ENCODE measurements around the gene ADRA2C. TPM values are rescaled to one million over a fixed set of nuclear protein-coding genes. Genes with fewer than 3 reads are reported as not detected.
"Not testable (repeated sequence)": the region's sequence is repeated elsewhere in the genome, so short reads cannot be mapped to it uniquely, and the experiment has no call there.

The ADRA2C gene
- total and polyA plus RNA-seq, 9 donors: 2.3 to 5.0 (median 2.9) TPM

DNA sequence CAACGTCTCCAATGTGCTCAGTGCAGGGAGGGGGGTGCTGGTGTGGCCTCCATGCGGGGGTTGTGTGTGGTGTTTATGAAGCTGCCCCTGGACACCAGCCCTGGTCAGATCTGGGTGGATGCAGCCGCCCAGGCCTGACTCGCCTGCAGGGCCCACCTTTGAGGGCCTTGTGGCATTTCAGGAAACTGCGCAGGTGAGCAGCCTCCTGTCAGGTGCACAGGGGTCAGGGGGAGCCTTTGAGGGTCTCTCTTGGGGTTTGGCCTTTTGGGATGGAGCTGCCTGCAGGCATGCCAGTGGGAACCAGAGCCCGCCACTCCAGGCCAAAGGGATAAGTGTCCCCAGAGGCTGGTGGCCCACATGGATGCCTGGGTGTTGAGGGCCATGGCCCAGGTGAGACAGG, 45.4 kb downstream of the ADRA2C start:
- 95% methylated on average over 4 of the region's 6 CpGs for WGBS (ENCODE audit: insufficient coverage)
- peaks cover 24% of the 10 kb centered on the region for H3K27me3 ChIP-seq (ENCODE audit: control insufficient read depth, insufficient read depth, low read length)

DNA sequence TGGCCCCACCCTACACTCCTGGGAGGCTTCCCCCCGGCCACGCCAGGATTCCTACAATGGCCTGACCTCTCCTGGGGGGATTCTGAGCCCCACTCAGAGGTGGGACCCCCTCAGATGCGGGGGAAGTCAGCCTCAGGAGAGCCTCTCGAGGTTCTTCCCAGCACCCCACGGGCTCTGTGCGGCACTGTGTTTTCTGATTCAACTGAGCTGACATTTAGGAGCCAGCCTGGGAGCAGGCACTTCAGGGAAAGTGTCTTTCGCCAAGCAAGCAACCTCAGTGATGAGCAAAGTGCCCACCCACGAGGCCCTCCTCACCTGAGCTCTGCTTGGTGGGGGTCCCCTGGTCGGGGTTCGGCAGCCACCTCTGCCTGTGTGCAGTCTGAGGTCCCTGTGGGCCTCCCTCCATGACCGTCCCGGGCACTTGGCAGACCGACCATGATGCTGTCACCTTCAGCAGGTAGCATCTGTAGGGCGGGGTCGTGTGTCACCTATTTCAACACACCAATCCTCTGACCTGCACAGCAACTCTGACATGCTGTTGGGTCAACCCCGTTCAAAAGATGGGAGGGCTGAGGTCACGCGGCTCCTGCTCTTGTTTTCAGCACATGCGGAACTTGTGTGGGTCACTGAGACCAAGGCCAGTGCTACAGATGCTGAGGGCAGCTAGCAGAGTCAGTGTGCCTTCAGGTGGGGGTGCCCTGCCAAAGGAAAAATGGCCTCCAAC, 46.2 kb downstream of the ADRA2C start:
- no peak for DNase-seq
- Histone ChIP-seq H3K36me3 (ENCODE audit: control insufficient read depth, insufficient read depth, low read length) (no peaks in the 10 kb centered on the region), H3K9me3 (replicated peaks; ENCODE audit: control insufficient read depth, low read depth, low read length) (no peaks in the 10 kb centered on the region), H3K27me3 (ENCODE audit: control insufficient read depth, insufficient read depth, low read length) (peaks cover 22% of the 10 kb centered on the region), H3K4me3 (ENCODE audit: low read length) (no peak overlapping the region), H3K4me1 (ENCODE audit: control insufficient read depth, insufficient read depth, low read length) (no peaks in the 10 kb centered on the region), H3K27ac (ENCODE audit: low read length) (no peak overlapping the region)
- WGBS (ENCODE audit: insufficient coverage): 88% methylated on average over 19 of the region's 19 CpGs

More for the DNA sequence above, 45.4 kb downstream of the ADRA2C start:
- H3K4me3 ChIP-seq (ENCODE audit: low read length): no peak overlapping the region
- no peak overlapping the region for H3K27ac ChIP-seq (ENCODE audit: low read length)
- H3K4me1 ChIP-seq (ENCODE audit: control insufficient read depth, insufficient read depth, low read length): no peaks in the 10 kb centered on the region
- no peaks in the 10 kb centered on the region for H3K9me3 ChIP-seq (replicated peaks; ENCODE audit: control insufficient read depth, low read depth, low read length)
- no peaks in the 10 kb centered on the region for H3K36me3 ChIP-seq (ENCODE audit: control insufficient read depth, insufficient read depth, low read length)
- no peak for DNase-seq

DNA sequence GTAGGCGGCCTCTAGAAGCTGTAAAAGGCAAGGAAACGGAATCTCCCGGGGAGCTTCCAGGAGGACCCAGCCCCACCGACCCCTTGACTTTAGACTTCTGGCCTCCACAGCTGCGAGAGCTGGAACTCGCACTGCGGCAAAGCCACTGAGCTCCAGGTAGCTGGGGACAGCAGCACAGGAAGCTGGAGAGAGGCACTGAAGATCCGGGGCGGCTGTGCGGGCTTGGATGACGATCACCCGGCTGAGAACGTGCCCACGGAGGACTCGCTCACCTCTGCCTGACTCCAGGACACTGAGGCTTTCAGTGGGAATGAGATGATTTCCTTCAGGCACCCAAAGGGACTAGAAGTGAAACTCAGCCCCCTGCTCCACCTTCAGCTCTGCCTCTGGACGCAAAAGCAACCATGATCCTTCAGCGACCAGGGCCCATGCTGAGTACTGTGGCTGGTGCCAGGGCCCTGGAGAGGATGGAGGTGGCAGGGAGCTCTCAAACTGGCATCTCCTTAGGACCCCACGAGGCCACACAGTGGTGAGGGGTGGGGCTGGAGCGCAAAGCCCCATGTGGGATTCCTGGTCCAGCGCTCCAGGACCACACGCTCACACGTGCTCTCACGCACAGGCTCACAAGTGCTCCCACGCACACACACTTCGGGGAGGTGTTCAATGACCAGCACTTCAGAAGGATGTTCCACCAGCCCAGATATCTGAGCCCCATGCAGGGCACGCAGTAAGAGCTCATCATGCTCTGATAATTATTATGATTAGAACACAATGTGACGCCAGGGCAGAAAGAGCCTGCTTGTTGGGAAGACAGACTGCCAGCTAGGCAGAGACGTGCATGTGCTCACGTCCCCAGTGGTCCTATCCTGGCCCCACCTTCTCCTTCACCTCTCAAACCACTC, 47.2 kb downstream of the ADRA2C start:
- H3K27me3 ChIP-seq (ENCODE audit: control insufficient read depth, insufficient read depth, low read length): peaks cover 15% of the 10 kb centered on the region
- H3K4me1 ChIP-seq (ENCODE audit: control insufficient read depth, insufficient read depth, low read length): no peaks in the 10 kb centered on the region
- H3K4me3 ChIP-seq (ENCODE audit: low read length): no peak overlapping the region
- no peak for DNase-seq
- WGBS (ENCODE audit: insufficient coverage): 85% methylated on average over 28 of the region's 29 CpGs
- H3K36me3 ChIP-seq (ENCODE audit: control insufficient read depth, insufficient read depth, low read length): no peaks in the 10 kb centered on the region
- no peak overlapping the region for H3K27ac ChIP-seq (ENCODE audit: low read length)
- no peaks in the 10 kb centered on the region for H3K9me3 ChIP-seq (replicated peaks; ENCODE audit: control insufficient read depth, low read depth, low read length)

DNA sequence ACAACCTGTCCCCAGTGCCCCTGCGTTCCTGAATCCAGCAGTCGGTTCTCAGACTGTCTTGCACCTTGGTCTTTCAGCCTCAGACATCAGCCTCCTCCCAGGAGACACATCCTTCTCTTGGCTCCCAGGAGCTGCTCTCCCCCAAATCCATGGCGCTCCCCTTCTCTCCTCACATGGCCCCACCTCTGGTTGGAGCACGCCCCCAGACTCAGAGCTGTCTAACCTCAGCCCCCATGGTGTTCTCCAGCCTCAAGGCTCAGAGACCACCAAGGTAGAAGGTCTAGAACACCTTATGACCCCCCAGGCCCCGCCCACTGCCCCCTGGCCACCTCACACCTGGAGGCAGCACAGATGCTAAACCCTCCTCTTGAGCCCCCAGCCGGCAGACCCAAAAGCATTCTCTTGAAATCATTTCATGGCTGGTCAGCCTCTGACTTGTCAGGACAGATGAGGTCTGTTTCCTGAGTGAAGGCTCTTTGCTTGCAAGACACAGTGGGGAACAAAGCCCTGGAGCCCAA, 47.9 kb downstream of the ADRA2C start:
- DNase-seq: no peak
- no peak overlapping the region for H3K27ac ChIP-seq (ENCODE audit: low read length)
- no peaks in the 10 kb centered on the region for H3K9me3 ChIP-seq (replicated peaks; ENCODE audit: control insufficient read depth, low read depth, low read length)
- peaks cover 8% of the 10 kb centered on the region for H3K27me3 ChIP-seq (ENCODE audit: control insufficient read depth, insufficient read depth, low read length)
- no peaks in the 10 kb centered on the region for H3K4me1 ChIP-seq (ENCODE audit: control insufficient read depth, insufficient read depth, low read length)
- no peaks in the 10 kb centered on the region for H3K36me3 ChIP-seq (ENCODE audit: control insufficient read depth, insufficient read depth, low read length)
- H3K4me3 ChIP-seq (ENCODE audit: low read length): no peak overlapping the region
- 71% methylated on average over 5 of the region's 6 CpGs for WGBS (ENCODE audit: insufficient coverage)

DNA sequence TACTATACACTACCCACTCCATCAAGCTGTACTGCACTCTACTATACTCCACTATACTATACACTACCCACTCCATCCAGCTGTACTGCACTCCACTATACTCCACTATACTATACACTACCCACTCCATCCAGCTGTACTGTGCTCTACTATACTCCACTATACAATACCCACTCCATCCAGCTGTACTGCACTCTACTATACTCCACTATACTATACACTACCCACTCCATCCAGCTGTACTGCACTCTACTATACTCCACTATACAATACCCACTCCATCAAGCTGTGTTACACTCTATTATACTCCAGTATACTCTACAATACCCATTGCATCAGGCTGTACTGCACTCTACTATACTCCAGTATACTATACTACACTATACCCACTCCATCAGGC, 48.7 kb downstream of the ADRA2C start:
- H3K4me1 ChIP-seq (ENCODE audit: control insufficient read depth, insufficient read depth, low read length); H3K36me3 ChIP-seq (ENCODE audit: control insufficient read depth, insufficient read depth, low read length); DNase-seq; H3K9me3 ChIP-seq (replicated peaks; ENCODE audit: control insufficient read depth, low read depth, low read length); H3K27me3 ChIP-seq (ENCODE audit: control insufficient read depth, insufficient read depth, low read length); H3K27ac ChIP-seq (ENCODE audit: low read length); H3K4me3 ChIP-seq (ENCODE audit: low read length): not testable (repeated sequence)

DNA sequence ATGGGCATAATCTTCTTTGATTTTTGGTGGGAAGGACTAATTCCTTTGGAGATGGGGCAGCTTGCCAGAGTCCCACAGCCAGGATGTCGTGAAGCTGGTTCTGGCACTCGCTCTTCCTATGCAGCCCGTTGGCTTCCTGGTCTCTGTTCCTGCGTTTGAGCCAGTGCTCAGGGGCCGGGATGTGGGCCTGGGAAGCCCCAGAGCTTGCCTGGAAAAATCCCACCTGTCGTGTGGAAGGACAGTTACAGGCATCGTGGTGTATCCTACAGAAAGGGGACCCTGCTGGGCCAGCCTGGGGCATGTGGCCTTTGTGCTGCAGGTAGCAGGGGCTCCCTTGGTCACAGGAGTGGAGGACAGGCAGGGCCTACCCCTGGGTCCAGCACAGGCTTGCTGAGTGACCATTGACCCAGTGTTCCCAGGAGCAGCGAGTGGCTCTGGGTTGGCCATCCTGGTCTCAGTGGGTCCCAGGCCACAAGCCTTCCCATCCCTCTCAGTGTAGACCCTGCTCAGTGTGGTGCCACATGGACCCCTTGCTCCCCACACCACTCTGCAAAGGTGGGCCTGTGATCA, 50.2 kb downstream of the ADRA2C start:
- Histone ChIP-seq H3K27me3 (ENCODE audit: control insufficient read depth, insufficient read depth, low read length) (peaks cover 2% of the 10 kb centered on the region), H3K4me1 (ENCODE audit: control insufficient read depth, insufficient read depth, low read length) (peaks cover 3% of the 10 kb centered on the region), H3K27ac (ENCODE audit: low read length) (no peak overlapping the region), H3K9me3 (replicated peaks; ENCODE audit: control insufficient read depth, low read depth, low read length) (no peaks in the 10 kb centered on the region), H3K4me3 (ENCODE audit: low read length) (no peak overlapping the region), H3K36me3 (ENCODE audit: control insufficient read depth, insufficient read depth, low read length) (no peaks in the 10 kb centered on the region)
- WGBS (ENCODE audit: insufficient coverage): 79% methylated on average over 8 of the region's 8 CpGs
- DNase-seq: no peak

DNA sequence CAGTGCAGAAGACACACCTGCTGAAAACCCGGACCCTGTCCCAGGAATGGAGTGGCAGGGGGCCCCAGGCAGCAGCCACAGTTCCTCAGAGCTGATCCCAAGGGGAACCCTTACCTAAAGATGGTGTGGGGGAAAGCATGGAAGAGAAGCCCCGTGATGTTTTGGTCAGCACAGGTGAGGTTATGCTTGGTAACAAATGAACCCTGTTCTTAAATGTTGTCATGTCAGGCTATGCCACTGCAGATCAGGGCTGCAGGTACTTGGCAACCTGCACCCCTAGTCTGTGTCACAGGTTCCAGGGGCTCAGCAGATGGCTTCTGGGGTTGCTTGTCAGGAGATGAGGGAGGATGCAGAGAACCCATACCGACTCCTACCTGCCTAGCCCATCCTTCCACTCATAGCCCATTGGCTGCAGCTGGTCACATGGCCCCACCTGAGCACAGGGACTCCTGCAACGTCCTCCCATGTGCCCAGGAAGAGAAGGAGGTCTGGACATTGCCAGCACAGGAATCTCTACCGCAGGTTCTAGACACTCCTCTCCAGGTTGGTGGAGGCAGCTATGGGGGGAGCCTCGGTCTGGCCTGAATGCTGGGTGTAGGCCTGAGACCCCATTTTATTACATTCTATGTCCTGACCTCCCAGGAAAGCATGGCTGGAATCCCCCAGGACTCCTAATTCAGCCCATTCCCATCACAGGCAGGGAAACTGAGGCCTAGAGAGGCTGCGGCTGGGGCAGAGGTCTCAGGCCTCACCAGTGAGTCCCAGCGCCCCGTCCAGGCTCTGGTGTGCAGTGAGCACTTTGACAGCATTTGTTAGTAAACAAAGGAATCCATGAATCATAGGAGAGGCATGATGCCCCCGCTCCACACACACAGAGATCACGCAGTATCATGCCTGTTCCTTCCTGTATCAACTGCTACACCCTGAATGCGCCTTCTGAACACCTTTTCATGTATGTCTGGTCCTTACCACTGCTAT, 51.1 kb downstream of the ADRA2C start:
- WGBS (ENCODE audit: insufficient coverage): 83% methylated on average over 7 of the region's 12 CpGs
- Histone ChIP-seq H3K9me3 (replicated peaks; ENCODE audit: control insufficient read depth, low read depth, low read length) (no peaks in the 10 kb centered on the region), H3K27ac (ENCODE audit: low read length) (no peak overlapping the region), H3K4me3 (ENCODE audit: low read length) (no peak overlapping the region), H3K4me1 (ENCODE audit: control insufficient read depth, insufficient read depth, low read length) (peaks cover 12% of the 10 kb centered on the region), H3K36me3 (ENCODE audit: control insufficient read depth, insufficient read depth, low read length) (no peaks in the 10 kb centered on the region), H3K27me3 (ENCODE audit: control insufficient read depth, insufficient read depth, low read length) (peaks cover 6% of the 10 kb centered on the region)
- DNase-seq: no peak

Other genes starting within 250 kb of the ADRA2C start
- gene LRPAP1, start 234.0 kb upstream of the ADRA2C start, total RNA-seq: 99.1 TPM
- gene LRPAP1, start 234.0 kb upstream of the ADRA2C start, polyA plus RNA-seq (ENCODE audit: insufficient read depth in 1 of 8, insufficient read length in 8 of 8, low replicate concordance in 1 of 8): 10 to 100 TPM; 72.4 to 94.7 (median 90.0) TPM